SK-N-SH (cell line): ENCODE data around the gene GALNT17. TPM values are rescaled to one million over a fixed set of nuclear protein-coding genes. Genes with fewer than 3 reads are reported as not detected.

Experiments
- CTCF ChIA-PET: fragments of 300-600, 350-600 bp; formaldehyde crosslinking; extraction: SDS; loops from one replicate; lab custom pipeline; 2021; lab: Yijun Ruan, JAX
- POLR2A ChIA-PET: fragments of 350-600 bp; sonication (Branson Sonifier 250); formaldehyde crosslinking; extraction: SDS; loops from one replicate; lab custom pipeline; 2020; ENCODE audit warnings: antibody characterized with exemption, inconsistent platforms; lab: Yijun Ruan, JAX
- DNase-seq: peaks from one replicate; pipeline ENCODE4 v3.0.0; 2012
- H2AFZ ChIP-seq: fragments of 200-600 bp; sonication (generic); 2 replicates; pipeline ENCODE4 v1.8.1; 2016; ENCODE audit warnings: antibody characterized with exemption, mild to moderate bottlenecking, low read depth
- H3F3A ChIP-seq: fragments of 200-600 bp; sonication (generic); replicated peaks from 2 replicates; pipeline ENCODE3; 2016; ENCODE audit warnings: antibody characterized with exemption, mild to moderate bottlenecking; ENCODE audit not compliant: insufficient read depth
- H3K27ac ChIP-seq, 2 experiments: fragments of 200-500 bp in 1 of 2; fragments of 200-600 bp in 1 of 2; sonication (Bioruptor generic) in 1 of 2; sonication (generic), shearing (Covaris generic) in 1 of 2; 2 replicates each; pipeline versions ENCODE4 v1.5.1 to v1.6.1; 2014 to 2016; ENCODE audit warnings: low read depth in 2 of 2, inconsistent platforms in 1 of 2, low read length in 1 of 2, mild to moderate bottlenecking in 1 of 2, mixed read lengths in 1 of 2
- H3K27me3 ChIP-seq: fragments of 200-600 bp; sonication (generic), shearing (Covaris generic); 2 replicates; pipeline ENCODE4 v1.6.1; 2016; ENCODE audit warnings: mixed run types; ENCODE audit not compliant: insufficient read depth
- H3K36me3 ChIP-seq, 2 experiments: fragments of 200-500 bp in 1 of 2; fragments of 200-600 bp in 1 of 2; sonication (Bioruptor generic) in 1 of 2; sonication (generic) in 1 of 2; replicated peaks in 1 of 2; 2 replicates each; pipeline versions ENCODE3 to v1.5.1; 2014 to 2016; ENCODE audit warnings: low read length in 1 of 2, mild to moderate bottlenecking in 1 of 2; ENCODE audit not compliant: insufficient read depth in 2 of 2, control insufficient read depth in 1 of 2
- H3K4me1 ChIP-seq, 2 experiments: fragments of 200-500 bp in 1 of 2; fragments of 200-600 bp in 1 of 2; sonication (Bioruptor generic) in 1 of 2; sonication (generic), shearing (Covaris generic) in 1 of 2; 2 replicates each; pipeline versions ENCODE4 v1.5.1 to v1.6.1; 2014 to 2016; ENCODE audit warnings: low read depth in 1 of 2, low read length in 1 of 2, mixed run types in 1 of 2; ENCODE audit not compliant: insufficient read depth in 2 of 2, control insufficient read depth in 1 of 2
- H3K4me2 ChIP-seq: fragments of 200-600 bp; sonication (generic), shearing (Covaris generic); 2 replicates; pipeline ENCODE4 v1.6.1; 2017; ENCODE audit warnings: mixed run types
- H3K4me3 ChIP-seq, 2 experiments: fragments of 200-500 bp in 1 of 2; fragments of 200-600 bp in 1 of 2; sonication (Bioruptor generic) in 1 of 2; sonication (generic), shearing (Covaris generic) in 1 of 2; 2 replicates each; pipeline versions ENCODE4 v1.5.1 to v1.8.1; 2014 to 2016; ENCODE audit warnings: low read depth in 2 of 2, inconsistent platforms in 1 of 2, low read length in 1 of 2, mild to moderate bottlenecking in 1 of 2, mixed read lengths in 1 of 2, moderate library complexity in 1 of 2
- H3K79me2 ChIP-seq: fragments of 200-600 bp; sonication (generic); 2 replicates; pipeline ENCODE4 v1.8.1; 2017; ENCODE audit warnings: mild to moderate bottlenecking; ENCODE audit not compliant: insufficient read depth
- H3K9ac ChIP-seq: fragments of 200-600 bp; sonication (generic); 2 replicates; pipeline ENCODE4 v1.6.1; 2017; ENCODE audit warnings: mixed run types
- H3K9me2 ChIP-seq: fragments of 200-600 bp; sonication (generic); 2 replicates; pipeline ENCODE4 v1.6.1; 2017; ENCODE audit warnings: mixed run types
- H3K9me3 ChIP-seq: fragments of 200-600 bp; sonication (generic); 2 replicates; pipeline ENCODE4 v1.6.1; 2017; ENCODE audit warnings: mixed run types, mild to moderate bottlenecking, moderate library complexity
- H4K20me1 ChIP-seq: fragments of 200-600 bp; sonication (generic); 2 replicates; pipeline ENCODE4 v1.6.1; 2017; ENCODE audit warnings: mild to moderate bottlenecking, mixed run types; ENCODE audit not compliant: insufficient read depth
- ELF1 ChIP-seq: IDR thresholded peaks from 2 replicates; pipeline ENCODE4 v1.4.0; 2012
- EP300 ChIP-seq, 2 experiments: IDR thresholded peaks; 2 replicates each; pipeline versions ENCODE4 v1.4.0 to v1.6.1; 2012; ENCODE audit warnings: borderline replicate concordance in 1 of 2, low read depth in 1 of 2, low read length in 1 of 2
- EZH2phosphoT487 ChIP-seq: fragments of 200-600 bp; sonication (generic); IDR thresholded peaks from 2 replicates; pipeline ENCODE4 v1.6.1; 2017; ENCODE audit warnings: low read depth, mixed run types, mild to moderate bottlenecking, antibody characterized with exemption, moderate library complexity, borderline replicate concordance
- FOXM1 ChIP-seq: IDR thresholded peaks from 2 replicates; pipeline ENCODE4 v1.4.0; 2012; ENCODE audit warnings: low read depth, mild to moderate bottlenecking
- GATA2 ChIP-seq: sonication (generic); formaldehyde crosslinking; IDR thresholded peaks from 2 replicates; pipeline ENCODE4 v1.5.0; 2020; ENCODE audit warnings: mild to moderate bottlenecking, missing genetic modification reagents
- JUND ChIP-seq: IDR thresholded peaks from 2 replicates; pipeline ENCODE4 v1.4.0; 2012
- MAX ChIP-seq: IDR thresholded peaks from 2 replicates; pipeline ENCODE4 v1.4.0; 2012; ENCODE audit warnings: low read depth
- MXI1 ChIP-seq: IDR thresholded peaks from 2 replicates; pipeline ENCODE4 v1.6.1; 2012; ENCODE audit warnings: mild to moderate bottlenecking, low read depth, low read length, improper control_type of control experiment
- NFIC ChIP-seq: IDR thresholded peaks from 2 replicates; pipeline ENCODE4 v1.4.0; 2012; ENCODE audit warnings: borderline replicate concordance
- RAD21 ChIP-seq: IDR thresholded peaks from 2 replicates; pipeline ENCODE4 v1.6.1; 2012; ENCODE audit warnings: mild to moderate bottlenecking, low read length
- RCOR1 ChIP-seq: fragments of 150-350 bp; IDR thresholded peaks from 2 replicates; pipeline ENCODE4 v1.6.1; 2017; ENCODE audit warnings: antibody characterized with exemption, low read length
- RXRA ChIP-seq: IDR thresholded peaks from 2 replicates; pipeline ENCODE4 v1.4.0; 2012; ENCODE audit warnings: low read depth, mild to moderate bottlenecking, borderline replicate concordance
- SMC3 ChIP-seq: IDR thresholded peaks from 2 replicates; pipeline ENCODE4 v1.6.1; 2012; ENCODE audit warnings: low read depth, low read length, improper control_type of control experiment
- TCF12 ChIP-seq: IDR thresholded peaks from 2 replicates; pipeline ENCODE4 v1.4.0; 2012
- TEAD4 ChIP-seq: IDR thresholded peaks from 2 replicates; pipeline ENCODE4 v1.4.0; 2012; ENCODE audit warnings: mild to moderate bottlenecking, borderline replicate concordance; ENCODE audit not compliant: insufficient read depth
- WGBS: methylation state at CpG from one replicate; pipeline ENCODE4 v1.1.6; 2017; ENCODE audit warnings: low lambda C conversion rate; 5-methylcytosine and 5-hydroxymethylcytosine counted together
- polyA plus RNA-seq, 3 experiments: library from polyadenylated mRNA; depleted of rRNA; stranded (reverse); fragments of >200 nt; gene quantifications; 2 replicates each; pipeline ENCODE4 v1.2.3, GENCODE V29; 2012

GALNT17 gene
- polyA plus RNA-seq, 1 of the 3 experiments (the other 2 are of a cell fraction) = not detected

- Histone ChIP-seq H3K27ac (no peak overlapping the region), H3K4me1 (no peaks in the 10 kb centered on the region), H3K9ac (no peak overlapping the region), H3K4me3 (no peak overlapping the region), H3K79me2 (no peaks in the 10 kb centered on the region), H3K27me3 (no peaks in the 10 kb centered on the region), H4K20me1 (no peaks in the 10 kb centered on the region), H3K36me3 (no peaks in the 10 kb centered on the region), H3K9me2 (no peaks in the 10 kb centered on the region), H3K9me3 (no peaks in the 10 kb centered on the region), H2AFZ (no peak overlapping the region), H3F3A (no peaks in the 10 kb centered on the region), H3K4me2 (no peak overlapping the region)
- WGBS = 4% methylated on average over 2 of the region's 2 CpGs
- CTCF ChIA-PET = no interaction called here
- DNase-seq = no peak
- no peak for TF ChIP-seq MXI1
- TF ChIP-seq RXRA = no peak
- no peak for TF ChIP-seq MAX
- TF ChIP-seq RCOR1 = no peak
- TF ChIP-seq EZH2phosphoT487 = no peak
- no peak for TF ChIP-seq TCF12
- TF ChIP-seq JUND = no peak
- no peak for TF ChIP-seq ELF1
- no peak for TF ChIP-seq NFIC
- no peak for TF ChIP-seq FOXM1
- no peak for TF ChIP-seq EP300 (IDR thresholded peaks at IDR 0.05; ENCODE audit: borderline replicate concordance in 1 of 2, low read depth in 1 of 2, low read length in 1 of 2)
- TF ChIP-seq TEAD4 = no peak
- no peak for TF ChIP-seq RAD21
- no peak for TF ChIP-seq SMC3
- POLR2A ChIA-PET = no interaction called here
These were observed 575.1 kb downstream of the GALNT17 start for GRCh38 chr7:71707041-71707440.

- no peak overlapping the region for H3K27ac ChIP-seq
- H3F3A ChIP-seq = no peaks in the 10 kb centered on the region
- no peak overlapping the region for H3K9ac ChIP-seq
- no peaks in the 10 kb centered on the region for H3K36me3 ChIP-seq
- no peaks in the 10 kb centered on the region for H3K9me2 ChIP-seq
- H3K27me3 ChIP-seq = no peaks in the 10 kb centered on the region
- TF ChIP-seq NFIC (no peak), GATA2 (CRISPR knock-in tag) (no peak), MAX (no peak), EZH2phosphoT487 (no peak)
- TF ChIP-seq, all 33 proteins: peak for 0
- no peaks in the 10 kb centered on the region for H3K4me1 ChIP-seq
- no peaks in the 10 kb centered on the region for H3K9me3 ChIP-seq
- ChIA-PET CTCF (no interaction called here), POLR2A (no interaction called here)
- no peaks in the 10 kb centered on the region for H3K79me2 ChIP-seq
- H4K20me1 ChIP-seq = no peaks in the 10 kb centered on the region
- no peak overlapping the region for H3K4me2 ChIP-seq
- no peak overlapping the region for H3K4me3 ChIP-seq
- no peak for DNase-seq
- H2AFZ ChIP-seq = no peak overlapping the region
- WGBS = 0% methylated on average over 2 of the region's 2 CpGs
These were observed 576.8 kb downstream of the GALNT17 start for GRCh38 chr7:71708710-71709109.
